Measurements from ENCODE around the gene LAGE3.

- TF ChIP-seq CTCF (IDR thresholded peaks at IDR 0.05) (no peak), POLR2A (IDR thresholded peaks at IDR 0.05) (no peak)
These were observed 13.0 kb downstream of the LAGE3 start for GRCh38 chrX:154466036-154466435.
